CD4-positive, alpha-beta T cell (primary cell): ENCODE results near the gene TMEM184B. TPM values are rescaled to one million over a fixed set of nuclear protein-coding genes. Genes with fewer than 3 reads are reported as not detected.
A peak's percentile ranks its signal among the peaks of the same experiment; 100 is the strongest.

ENCODE experiments used
- ATAC-seq: fragments of 200-7000 bp; cut with Tn5 transposase; one replicate; pipeline ENCODE4 v1.10.0; 2022; ENCODE audit warnings: mild to moderate bottlenecking; ENCODE audit not compliant: poor library complexity
- CTCF ChIA-PET: fragments of 350-600 bp; sonication (Branson Sonifier 250); formaldehyde crosslinking; loops from one replicate; lab custom pipeline; 2021; ENCODE audit warnings: antibody characterized with exemption, inconsistent platforms; lab: Charles Lee
- POLR2A ChIA-PET: fragments of 350-600 bp; sonication (Branson Sonifier 250); formaldehyde crosslinking; loops from one replicate; lab custom pipeline; 2021; ENCODE audit warnings: antibody characterized with exemption, inconsistent platforms; lab: Charles Lee
- DNase-seq, 14 experiments: peaks; one replicate each; pipeline ENCODE4 v3.0.0-alpha.2; 2013 to 2020; ENCODE audit warnings: mixed read lengths in 2 of 14
- H3K27ac ChIP-seq, 2 donors: one replicate each; pipeline versions ENCODE4 v1.5.1 to v1.7.0; 2013; ENCODE audit warnings: low read length in 2 of 2, low read depth in 1 of 2, mild to moderate bottlenecking in 1 of 2
- H3K27me3 ChIP-seq, 2 experiments: 1 replicate in 1 of 2; 2 replicates in 1 of 2; pipeline versions ENCODE4 v1.6.1 to v1.7.0; 2013; ENCODE audit warnings: low read length in 2 of 2, control low read depth in 1 of 2, mild to moderate bottlenecking in 1 of 2, moderate library complexity in 1 of 2; ENCODE audit not compliant: insufficient read depth in 2 of 2, control insufficient read depth in 1 of 2
- H3K36me3 ChIP-seq: one replicate; pipeline ENCODE4 v1.6.1; 2013; ENCODE audit warnings: low read length, control low read depth; ENCODE audit not compliant: insufficient read depth
- H3K4me1 ChIP-seq: one replicate; pipeline ENCODE4 v1.6.1; 2013; ENCODE audit warnings: low read length, control low read depth; ENCODE audit not compliant: insufficient read depth
- H3K4me3 ChIP-seq: one replicate; pipeline ENCODE4 v1.5.1; 2013; ENCODE audit warnings: mild to moderate bottlenecking, low read length, moderate library complexity
- H3K9me3 ChIP-seq, 2 experiments: 1 replicate in 1 of 2; 2 replicates in 1 of 2; pipeline versions ENCODE4 v1.6.1 to v1.7.0; 2013; ENCODE audit warnings: low read length in 2 of 2, mild to moderate bottlenecking in 2 of 2, control low read depth in 1 of 2, moderate library complexity in 1 of 2; ENCODE audit not compliant: control insufficient read depth in 1 of 2, insufficient read depth in 1 of 2
- H3K27ac Mint-ChIP-seq: one replicate; pipeline ENCODE4 v1.8.0; 2020; ENCODE audit warnings: mixed read lengths
- H3K27me3 Mint-ChIP-seq: one replicate; pipeline ENCODE4 v1.8.0; 2021; ENCODE audit warnings: mixed read lengths
- H3K36me3 Mint-ChIP-seq: one replicate; pipeline ENCODE4 v1.8.0; 2021; ENCODE audit warnings: low read depth, mixed read lengths
- H3K4me1 Mint-ChIP-seq: one replicate; pipeline ENCODE4 v1.8.0; 2021; ENCODE audit warnings: low read depth, mixed read lengths
- H3K4me3 Mint-ChIP-seq: one replicate; pipeline ENCODE4 v1.8.0; 2020; ENCODE audit warnings: mild to moderate bottlenecking, mixed read lengths
- H3K9me3 Mint-ChIP-seq: one replicate; pipeline ENCODE4 v1.8.0; 2020; ENCODE audit warnings: mixed read lengths
- CTCF ChIP-seq: fragments of 200-600 bp; IDR thresholded peaks from one replicate; pipeline ENCODE4 v1.8.0; 2022; ENCODE audit warnings: antibody characterized with exemption, mild to moderate bottlenecking
- intact Hi-C, 2 experiments: fragments of 100-400 bp; cut with DNase I in 1 of 2; cut with micrococcal nuclease in 1 of 2; formaldehyde crosslinking; loops; one replicate each; pipeline versions ENCODE4 v1.15.1 to v1.9.0; 2023 to 2025; cut with DNase I, micrococcal nuclease
- total RNA-seq, 174 experiments: library from RNA in 2 of 174; stranded (reverse) in 2 of 174; gene quantifications; one replicate each; pipeline ENCODE4 v1.2.3 and lab custom pipeline; 2021 to 2026

The TMEM184B gene
- total RNA-seq, 2 experiments from 2014 or later: 49.3 to 50.1 TPM

GRCh38 chr22:38208551-38208968 is 64.2 kb downstream of the TMEM184B start:
- no peak for ATAC-seq
- peaks cover 16% of the 10 kb centered on the region for H3K4me1 ChIP-seq
- intact Hi-C loops: loop anchor here in 1 of 2 experiments (10.0 kb wide), 1 partner anchor 56 kb away; no protein-coding TSS in a partner anchor
- Mint-ChIP-seq H3K4me3 (no peak overlapping the region), H3K9me3 (no peaks in the 10 kb centered on the region), H3K27me3 (no peaks in the 10 kb centered on the region), H3K36me3 (no peaks in the 10 kb centered on the region), H3K27ac (no peak overlapping the region), H3K4me1 (peaks cover 20% of the 10 kb centered on the region)
- CTCF ChIA-PET: no interaction called here
- no peaks in the 10 kb centered on the region for H3K36me3 ChIP-seq
- POLR2A ChIA-PET: no interaction called here
- DNase-seq: peak in 1 of 14 experiments; percentile 27
- H3K27ac ChIP-seq: no peak overlapping the region
- no peaks in the 10 kb centered on the region for H3K27me3 ChIP-seq
- no peaks in the 10 kb centered on the region for H3K9me3 ChIP-seq
- no peak for TF ChIP-seq CTCF
- H3K4me3 ChIP-seq: no peak overlapping the region

GRCh38 chr22:38207898-38208432 is 64.8 kb downstream of the TMEM184B start:
- Histone ChIP-seq H3K27me3 (no peaks in the 10 kb centered on the region), H3K36me3 (no peaks in the 10 kb centered on the region), H3K9me3 (no peaks in the 10 kb centered on the region), H3K4me3 (no peak overlapping the region), H3K27ac (no peak overlapping the region), H3K4me1 (peaks cover 20% of the 10 kb centered on the region)
- intact Hi-C loops: loop anchor here in 1 of 2 experiments (10.0 kb wide), 1 partner anchor 57 kb away; no protein-coding TSS in a partner anchor
- Mint-ChIP-seq H3K27me3 (no peaks in the 10 kb centered on the region), H3K4me1 (peaks cover 15% of the 10 kb centered on the region), H3K36me3 (no peaks in the 10 kb centered on the region), H3K9me3 (no peaks in the 10 kb centered on the region), H3K4me3 (no peak overlapping the region), H3K27ac (no peak overlapping the region)
- CTCF ChIA-PET: no interaction called here
- no peak for ATAC-seq
- POLR2A ChIA-PET: no interaction called here
- DNase-seq: peak in 1 of 14 experiments; percentile 7
- TF ChIP-seq CTCF: no peak

GRCh38 chr22:38205261-38206128 is 67.3 kb downstream of the TMEM184B start:
- no peaks in the 10 kb centered on the region for H3K36me3 ChIP-seq
- Mint-ChIP-seq H3K36me3 (no peaks in the 10 kb centered on the region), H3K27ac (peak overlapping the region; percentile 39), H3K27me3 (no peaks in the 10 kb centered on the region), H3K4me3 (peak overlapping the region; percentile 11), H3K4me1 (peaks cover 26% of the 10 kb centered on the region), H3K9me3 (no peaks in the 10 kb centered on the region)
- H3K27me3 ChIP-seq: no peaks in the 10 kb centered on the region
- H3K27ac ChIP-seq: no peak overlapping the region
- peaks cover 37% of the 10 kb centered on the region for H3K4me1 ChIP-seq
- intact Hi-C loops: loop anchor here in 1 of 2 experiments (10.0 kb wide), 1 partner anchor 59 kb away; no protein-coding TSS in a partner anchor
- CTCF ChIA-PET: no interaction called here
- POLR2A ChIA-PET: interaction anchor here (1.4 to 1.7 kb wide), 2 partner anchors 9 to 25 kb away, joined by 4 to 6 read pairs; no protein-coding TSS in a partner anchor
- H3K9me3 ChIP-seq: no peaks in the 10 kb centered on the region
- TF ChIP-seq CTCF: no peak
- DNase-seq: peak in 1 of 14 experiments; percentile 16
- no peak overlapping the region for H3K4me3 ChIP-seq
- ATAC-seq: no peak
